ENCODE measurements around the gene MICAL2.

The MICAL2 gene

GRCh38 chr11:12280838-12281565 lies 170.6 kb downstream of the MICAL2 start:
- TF ChIP-seq REST (IDR thresholded peaks at IDR 0.05; ENCODE audit: insufficient read depth in 1 of 2, low read depth in 2 of 2, low read length in 2 of 2) (no peak), FOXP2 (optimal IDR thresholded peaks at IDR 0.05; ENCODE audit: borderline replicate concordance, extremely low read depth, extremely low read length, insufficient read depth) (no peak), POLR2AphosphoS5 (IDR thresholded peaks at IDR 0.05; ENCODE audit: low read depth, low read length) (no peak), SIN3A (IDR thresholded peaks at IDR 0.05; ENCODE audit: borderline replicate concordance, insufficient read depth, low read length) (no peak), TAF1 (IDR thresholded peaks at IDR 0.05; ENCODE audit: borderline replicate concordance, insufficient read depth, low read length) (no peak)

GRCh38 chr11:12281571-12282478 lies 171.4 kb downstream of the MICAL2 start:
- TF ChIP-seq REST (IDR thresholded peaks at IDR 0.05; ENCODE audit: insufficient read depth in 1 of 2, low read depth in 2 of 2, low read length in 2 of 2), result no peak
- no peak for TF ChIP-seq FOXP2 (optimal IDR thresholded peaks at IDR 0.05; ENCODE audit: borderline replicate concordance, extremely low read depth, extremely low read length, insufficient read depth)
- no peak for TF ChIP-seq TAF1 (IDR thresholded peaks at IDR 0.05; ENCODE audit: borderline replicate concordance, insufficient read depth, low read length)
- no peak for TF ChIP-seq POLR2AphosphoS5 (IDR thresholded peaks at IDR 0.05; ENCODE audit: low read depth, low read length)
- TF ChIP-seq SIN3A (IDR thresholded peaks at IDR 0.05; ENCODE audit: borderline replicate concordance, insufficient read depth, low read length), result no peak

- TF ChIP-seq TAF1 (IDR thresholded peaks at IDR 0.05; ENCODE audit: borderline replicate concordance, insufficient read depth, low read length) (no peak), POLR2AphosphoS5 (IDR thresholded peaks at IDR 0.05; ENCODE audit: low read depth, low read length) (no peak), REST (IDR thresholded peaks at IDR 0.05; ENCODE audit: insufficient read depth in 1 of 2, low read depth in 2 of 2, low read length in 2 of 2) (no peak), FOXP2 (optimal IDR thresholded peaks at IDR 0.05; ENCODE audit: borderline replicate concordance, extremely low read depth, extremely low read length, insufficient read depth) (no peak), SIN3A (IDR thresholded peaks at IDR 0.05; ENCODE audit: borderline replicate concordance, insufficient read depth, low read length) (no peak)
Observed at GRCh38 chr11:12282676-12283075, 172.3 kb downstream of the MICAL2 start.

GRCh38 chr11:12284316-12285050 lies 174.1 kb downstream of the MICAL2 start:
- no peak for TF ChIP-seq FOXP2 (optimal IDR thresholded peaks at IDR 0.05; ENCODE audit: borderline replicate concordance, extremely low read depth, extremely low read length, insufficient read depth)
- no peak for TF ChIP-seq TAF1 (IDR thresholded peaks at IDR 0.05; ENCODE audit: borderline replicate concordance, insufficient read depth, low read length)
- TF ChIP-seq POLR2AphosphoS5 (IDR thresholded peaks at IDR 0.05; ENCODE audit: low read depth, low read length), result no peak
- no peak for TF ChIP-seq REST (IDR thresholded peaks at IDR 0.05; ENCODE audit: insufficient read depth in 1 of 2, low read depth in 2 of 2, low read length in 2 of 2)
- no peak for TF ChIP-seq SIN3A (IDR thresholded peaks at IDR 0.05; ENCODE audit: borderline replicate concordance, insufficient read depth, low read length)

All from PFSK-1 (cell line).